Head of caudate nucleus (tissue), 42 donors: ENCODE results near the gene SPEM1.

Experiments
- DNase-seq, 42 donors: peaks; one replicate each; pipeline versions ENCODE4 v3.0.0 to v3.0.0-alpha.2; 2020 to 2021; ENCODE audit warnings: mixed read lengths in 7 of 42
- intact Hi-C: fragments of 100-400 bp; cut with DNase I; formaldehyde crosslinking; loops from one replicate; pipeline ENCODE4 v1.15.0; 2022

SPEM1 gene

GRCh38 chr17:7413346-7413985 is 6.7 kb upstream of the SPEM1 start:
- peak in 1 of 42 donors; percentile 58 for DNase-seq
- intact Hi-C loops, result no loop called here

DNA sequence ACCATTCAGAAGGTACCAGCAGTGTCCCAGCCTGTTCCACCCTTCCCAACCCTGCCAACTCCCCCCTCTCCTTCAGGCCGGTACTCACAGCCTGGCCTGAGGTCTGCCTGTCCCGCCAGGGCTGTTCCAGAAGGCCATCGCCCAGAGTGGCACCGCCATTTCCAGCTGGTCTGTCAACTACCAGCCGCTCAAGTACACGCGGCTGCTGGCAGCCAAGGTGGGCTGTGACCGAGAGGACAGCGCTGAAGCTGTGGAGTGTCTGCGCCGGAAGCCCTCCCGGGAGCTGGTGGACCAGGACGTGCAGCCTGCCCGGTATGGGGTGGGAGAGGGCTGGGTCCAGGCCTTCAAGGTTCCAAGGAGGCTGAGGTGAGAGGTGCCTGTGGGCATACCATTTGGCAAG is 5.3 kb upstream of the SPEM1 start:
- intact Hi-C loops, result no loop called here
- no peak for DNase-seq

GRCh38 chr17:7415784-7416183 is 4.3 kb upstream of the SPEM1 start:
- no peak for DNase-seq
- intact Hi-C loops, result no loop called here

DNA sequence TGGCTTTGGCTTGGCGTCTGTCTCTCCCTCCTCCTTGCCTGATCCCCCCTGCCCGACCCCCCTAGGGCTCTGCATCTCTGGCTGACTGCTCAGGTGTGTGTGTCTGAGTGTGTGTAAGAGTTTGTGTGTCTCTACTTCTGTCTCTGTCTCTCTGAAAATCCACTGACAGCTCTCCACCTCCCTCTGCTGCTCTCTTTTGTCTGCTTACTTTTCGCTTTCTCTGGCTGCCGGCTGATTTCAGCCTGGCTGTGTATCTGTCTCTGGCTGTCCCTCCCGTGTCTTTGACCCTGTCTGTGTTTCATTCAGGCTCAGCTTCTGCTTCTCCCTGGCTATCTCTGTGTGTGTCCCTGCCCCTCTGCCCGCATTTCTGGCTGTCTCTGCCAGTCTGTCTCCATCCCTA is 3.8 kb upstream of the SPEM1 start:
- DNase-seq, result peak in 2 of 42 donors; percentile 42 to 54
- intact Hi-C loops, result no loop called here

DNA sequence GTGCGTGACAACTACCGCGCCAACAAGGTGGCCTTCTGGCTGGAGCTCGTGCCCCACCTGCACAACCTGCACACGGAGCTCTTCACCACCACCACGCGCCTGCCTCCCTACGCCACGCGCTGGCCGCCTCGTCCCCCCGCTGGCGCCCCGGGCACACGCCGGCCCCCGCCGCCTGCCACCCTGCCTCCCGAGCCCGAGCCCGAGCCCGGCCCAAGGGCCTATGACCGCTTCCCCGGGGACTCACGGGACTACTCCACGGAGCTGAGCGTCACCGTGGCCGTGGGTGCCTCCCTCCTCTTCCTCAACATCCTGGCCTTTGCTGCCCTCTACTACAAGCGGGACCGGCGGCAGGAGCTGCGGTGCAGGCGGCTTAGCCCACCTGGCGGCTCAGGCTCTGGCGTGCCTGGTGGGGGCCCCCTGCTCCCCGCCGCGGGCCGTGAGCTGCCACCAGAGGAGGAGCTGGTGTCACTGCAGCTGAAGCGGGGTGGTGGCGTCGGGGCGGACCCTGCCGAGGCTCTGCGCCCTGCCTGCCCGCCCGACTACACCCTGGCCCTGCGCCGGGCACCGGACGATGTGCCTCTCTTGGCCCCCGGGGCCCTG is 3.0 kb upstream of the SPEM1 start:
- intact Hi-C loops, result no loop called here
- DNase-seq, result no peak

- DNase-seq, result no peak
These were observed 1.5 kb upstream of the SPEM1 start for GRCh38 chr17:7418472-7419152.

GRCh38 chr17:7421186-7421585 is 1.1 kb downstream of the SPEM1 start:
- DNase-seq, result no peak
- intact Hi-C loops, result no loop called here

More at GRCh38 chr17:7418472-7419152, 1.5 kb upstream of the SPEM1 start:
- intact Hi-C loops, result no loop called here

- intact Hi-C loops, result no loop called here
- DNase-seq, result no peak
These were observed 3.6 kb downstream of the SPEM1 start for GRCh38 chr17:7423679-7424078.

DNA sequence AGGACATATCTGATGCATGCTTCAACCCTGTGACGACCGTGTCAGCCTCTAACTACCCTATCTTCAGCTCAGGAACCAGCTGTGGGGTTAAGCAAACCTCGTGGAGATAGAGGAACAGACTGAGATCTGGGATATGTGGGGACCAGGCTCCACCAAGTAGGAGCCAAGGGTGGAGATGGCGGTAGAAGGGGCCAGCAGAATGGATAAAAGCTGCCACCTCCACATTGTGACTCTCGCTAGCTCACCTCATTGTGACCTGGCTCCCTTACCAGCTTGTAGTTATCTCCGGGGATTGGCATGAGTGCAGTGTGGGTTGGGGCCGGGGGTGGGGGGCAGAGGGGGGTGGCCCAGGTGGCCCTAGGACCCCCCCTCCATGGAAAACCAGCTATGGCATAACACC is 5.2 kb downstream of the SPEM1 start, which contains the start of gene SPEM2:
Gene SPEM2 (plus strand): TSS at position 301 of the 400 bp plus-strand sequence. CDS start 73 bp downstream, at position 374.
- intact Hi-C loops, result no loop called here
- no peak for DNase-seq

- intact Hi-C loops, result no loop called here
- no peak for DNase-seq
These were observed 5.6 kb downstream of the SPEM1 start for GRCh38 chr17:7425756-7426155.

DNA sequence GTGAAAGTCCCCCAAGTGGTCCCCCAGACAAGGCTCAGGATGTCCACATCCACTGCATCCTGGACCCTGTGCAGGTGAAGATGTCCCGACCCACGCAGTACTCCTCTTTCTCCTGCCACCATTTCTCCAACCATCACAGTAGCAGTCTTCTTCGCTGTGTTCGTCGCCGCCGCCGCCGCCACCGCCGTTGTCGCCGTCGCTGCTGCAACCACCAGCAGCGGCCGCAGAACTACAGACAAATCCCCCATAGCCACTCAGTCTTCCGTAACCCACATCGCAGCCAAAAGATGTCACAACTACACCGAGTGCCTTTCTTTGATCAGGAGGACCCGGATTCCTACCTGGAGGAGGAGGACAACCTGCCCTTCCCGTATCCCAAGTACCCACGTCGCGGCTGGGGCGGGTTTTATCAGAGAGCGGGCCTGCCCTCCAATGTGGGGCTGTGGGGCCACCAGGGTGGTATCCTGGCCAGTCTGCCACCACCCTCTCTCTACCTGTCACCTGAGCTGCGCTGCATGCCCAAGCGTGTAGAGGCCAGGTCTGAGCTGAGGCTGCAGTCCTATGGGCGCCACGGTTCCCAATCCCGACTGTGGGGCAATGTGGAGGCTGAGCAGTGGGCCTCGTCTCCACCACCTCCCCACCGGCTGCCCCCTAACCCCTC is 6.2 kb downstream of the SPEM1 start:
- intact Hi-C loops, result no loop called here
- no peak for DNase-seq

- intact Hi-C loops, result no loop called here
- DNase-seq, result no peak
These were observed 6.9 kb downstream of the SPEM1 start for GRCh38 chr17:7426896-7427489.

- intact Hi-C loops, result no loop called here
- DNase-seq, result no peak
These were observed 7.4 kb downstream of the SPEM1 start for GRCh38 chr17:7427549-7427948.

- no peak for DNase-seq
- intact Hi-C loops, result no loop called here
These were observed 8.4 kb downstream of the SPEM1 start, which contains the start of gene SPEM3 for GRCh38 chr17:7428557-7428956. SPEM3 (plus strand) TSS chr17:7428857; CDS start chr17:7428903, 46 bp downstream.

DNA sequence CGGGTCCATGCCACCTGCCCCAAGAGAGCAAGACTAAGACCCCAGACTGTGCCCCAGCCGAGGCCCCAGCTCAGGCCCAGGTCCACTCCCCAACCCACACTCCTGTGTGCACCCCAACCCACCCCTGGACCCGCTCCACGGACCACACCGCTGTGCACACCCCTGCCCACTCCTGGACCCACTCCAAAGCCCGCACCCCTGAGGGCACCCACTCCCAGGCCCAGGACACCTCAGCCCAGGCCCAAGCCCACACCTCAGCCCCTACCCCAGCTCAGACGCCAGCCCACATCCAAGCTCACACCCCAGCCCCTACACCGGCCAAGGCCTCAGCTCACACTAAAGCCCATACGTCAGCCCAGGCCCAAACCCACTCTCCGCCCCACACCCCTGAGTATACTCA is 9.6 kb downstream of the SPEM1 start:
- DNase-seq, result no peak
- intact Hi-C loops, result loop anchor here (10.0 kb wide), 1 partner anchor 75 kb away; the partner anchor contains the start of genes KCTD11 and TMEM95

- DNase-seq, result no peak
- intact Hi-C loops, result loop anchor here (10.0 kb wide), 1 partner anchor 76 kb away; the partner anchor contains the start of genes KCTD11 and TMEM95
These were observed 11.1 kb downstream of the SPEM1 start for GRCh38 chr17:7431231-7431630.

DNA sequence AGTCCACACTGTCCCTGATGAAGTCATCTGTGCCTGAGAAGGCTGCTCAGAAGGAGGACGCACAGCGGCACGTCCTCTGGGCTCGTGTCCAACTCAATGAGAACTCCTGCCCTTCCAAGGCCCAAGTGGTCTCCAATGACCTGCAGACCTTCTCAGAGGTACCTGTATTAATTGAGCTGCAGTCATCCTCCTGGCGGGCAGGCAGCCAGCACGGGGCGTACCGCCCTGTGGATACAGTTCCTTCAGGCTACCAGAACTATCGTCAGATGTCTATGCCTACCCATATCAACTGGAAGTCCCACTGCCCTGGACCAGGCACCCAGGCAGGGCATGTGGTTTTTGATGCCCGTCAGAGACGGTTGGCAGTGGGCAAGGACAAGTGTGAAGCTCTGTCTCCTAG is 12.2 kb downstream of the SPEM1 start:
- no peak for DNase-seq
- intact Hi-C loops, result loop anchor here (10.0 kb wide), 1 partner anchor 77 kb away; the partner anchor contains the start of genes KCTD11 and TMEM95

DNA sequence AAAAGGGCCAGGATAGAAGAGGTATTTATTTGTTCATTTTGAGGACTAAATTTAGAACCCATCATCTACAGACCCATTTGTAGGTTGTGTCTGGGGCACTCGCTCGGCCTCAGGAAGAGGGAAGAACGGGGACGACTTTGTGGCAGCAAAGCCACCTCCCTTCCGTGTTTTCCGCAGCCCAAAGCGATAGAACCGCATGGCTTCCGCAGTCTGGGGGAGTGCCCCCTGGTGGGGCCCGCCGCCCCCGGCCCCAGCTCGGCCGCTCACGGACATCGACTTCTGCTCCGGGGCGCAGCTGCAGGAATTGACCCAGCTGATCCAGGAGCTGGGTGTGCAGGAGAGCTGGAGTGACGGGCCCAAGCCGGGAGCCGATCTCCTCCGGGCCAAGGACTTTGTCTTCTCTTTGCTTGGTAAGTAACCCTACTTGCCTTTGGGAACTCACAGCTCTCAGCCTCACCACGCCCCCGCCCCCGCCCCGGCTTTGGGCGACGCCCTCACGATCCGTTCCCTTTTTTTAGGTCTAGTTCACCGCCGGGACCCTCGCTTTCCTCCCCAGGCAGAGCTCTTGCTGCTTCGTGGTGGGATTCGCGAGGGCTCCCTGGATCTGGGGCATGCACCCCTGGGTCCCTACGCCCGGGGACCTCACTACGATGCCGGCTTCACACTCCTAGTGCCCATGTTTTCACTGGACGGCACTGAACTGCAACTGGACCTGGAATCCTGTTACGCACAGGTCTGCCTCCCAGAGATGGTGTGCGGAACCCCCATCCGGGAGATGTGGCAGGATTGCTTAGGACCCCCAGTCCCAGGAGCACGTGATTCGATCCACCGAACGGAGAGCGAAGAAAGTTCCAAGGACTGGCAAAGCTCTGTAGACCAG is 15.8 kb downstream of the SPEM1 start:
- peak in 1 of 42 donors; percentile 12 for DNase-seq
- intact Hi-C loops, result loop anchor here (2.0 to 10.0 kb wide), 3 partner anchors 41 to 125 kb away; partner anchors contain the start of genes KCTD11, SENP3, TMEM95 and ZBTB4
